Activated naive CD4-positive, alpha-beta T cell treated with anti-CD3 and anti-CD28 coated beads, Interleukin-2, amount 50 U/mL, for 72 hours (primary cell): ENCODE results near the gene DDR1. TPM values are rescaled to one million over a fixed set of nuclear protein-coding genes. Genes with fewer than 3 reads are reported as not detected.
"Not testable (repeated sequence)": the region's sequence is repeated elsewhere in the genome, so short reads cannot be mapped to it uniquely, and the experiment has no call there.

Experiments
- ATAC-seq, 2 donors: fragments of 150-1000 bp; cut with Tn5 transposase; 2 replicates each; pipeline ENCODE4 v1.10.0; 2021; ENCODE audit warnings: mild to moderate bottlenecking in 2 of 2, moderate library complexity in 2 of 2
- DNase-seq, 2 donors: peaks; one replicate each; pipeline ENCODE4 v3.0.0; 2021 to 2022; ENCODE audit warnings: low spot score in 2 of 2
- H3K27ac Mint-ChIP-seq, 2 donors: one replicate each; pipeline ENCODE4 v1.8.0; 2022; ENCODE audit warnings: mild to moderate bottlenecking in 2 of 2, mixed read lengths in 2 of 2
- H3K36me3 Mint-ChIP-seq, 2 donors: one replicate each; pipeline ENCODE4 v1.8.0; 2022; ENCODE audit warnings: mixed read lengths in 2 of 2
- H3K9me3 Mint-ChIP-seq, 2 donors: one replicate each; pipeline ENCODE4 v1.8.0; 2022; ENCODE audit warnings: mixed read lengths in 2 of 2
- total RNA-seq, 2 donors: library from RNA; stranded (reverse); gene quantifications; one replicate each; pipeline ENCODE4 v1.2.3, GENCODE V29; 2022

Gene DDR1
- total RNA-seq, 2 donors from 2014 or later, result 15.2 to 20.7 TPM

DNA sequence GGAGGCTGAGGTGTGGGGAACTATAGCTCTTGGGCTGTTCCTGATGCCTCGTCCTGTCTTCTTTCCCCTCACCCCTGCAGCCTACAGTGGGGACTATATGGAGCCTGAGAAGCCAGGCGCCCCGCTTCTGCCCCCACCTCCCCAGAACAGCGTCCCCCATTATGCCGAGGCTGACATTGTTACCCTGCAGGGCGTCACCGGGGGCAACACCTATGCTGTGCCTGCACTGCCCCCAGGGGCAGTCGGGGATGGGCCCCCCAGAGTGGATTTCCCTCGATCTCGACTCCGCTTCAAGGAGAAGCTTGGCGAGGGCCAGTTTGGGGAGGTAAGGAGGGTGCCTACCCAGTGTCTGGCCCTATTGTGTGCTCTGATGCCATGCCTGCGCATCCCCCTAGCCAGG lies 12.2 kb downstream of the DDR1 start:
- ATAC-seq, result no peak
- Mint-ChIP-seq H3K9me3 (no peaks in the 10 kb centered on the region), H3K27ac (no peak overlapping the region), H3K36me3 (no peaks in the 10 kb centered on the region)
- no peak for DNase-seq

DNA sequence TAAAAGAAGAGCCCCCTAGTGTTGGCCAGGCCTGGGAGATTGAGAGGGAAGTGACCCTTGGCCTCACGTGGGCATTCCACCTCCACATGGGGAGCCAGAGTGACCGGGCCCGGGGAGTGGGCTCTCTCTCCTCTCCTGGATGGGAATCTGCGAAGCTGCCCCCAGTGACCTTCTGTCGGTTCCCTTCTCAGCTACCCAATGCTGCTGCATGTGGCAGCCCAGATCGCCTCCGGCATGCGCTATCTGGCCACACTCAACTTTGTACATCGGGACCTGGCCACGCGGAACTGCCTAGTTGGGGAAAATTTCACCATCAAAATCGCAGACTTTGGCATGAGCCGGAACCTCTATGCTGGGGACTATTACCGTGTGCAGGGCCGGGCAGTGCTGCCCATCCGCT lies 13.6 kb downstream of the DDR1 start:
- ATAC-seq (no peak), DNase-seq (no peak)
- Mint-ChIP-seq H3K36me3 (no peaks in the 10 kb centered on the region), H3K27ac (no peak overlapping the region), H3K9me3 (no peaks in the 10 kb centered on the region)

DNA sequence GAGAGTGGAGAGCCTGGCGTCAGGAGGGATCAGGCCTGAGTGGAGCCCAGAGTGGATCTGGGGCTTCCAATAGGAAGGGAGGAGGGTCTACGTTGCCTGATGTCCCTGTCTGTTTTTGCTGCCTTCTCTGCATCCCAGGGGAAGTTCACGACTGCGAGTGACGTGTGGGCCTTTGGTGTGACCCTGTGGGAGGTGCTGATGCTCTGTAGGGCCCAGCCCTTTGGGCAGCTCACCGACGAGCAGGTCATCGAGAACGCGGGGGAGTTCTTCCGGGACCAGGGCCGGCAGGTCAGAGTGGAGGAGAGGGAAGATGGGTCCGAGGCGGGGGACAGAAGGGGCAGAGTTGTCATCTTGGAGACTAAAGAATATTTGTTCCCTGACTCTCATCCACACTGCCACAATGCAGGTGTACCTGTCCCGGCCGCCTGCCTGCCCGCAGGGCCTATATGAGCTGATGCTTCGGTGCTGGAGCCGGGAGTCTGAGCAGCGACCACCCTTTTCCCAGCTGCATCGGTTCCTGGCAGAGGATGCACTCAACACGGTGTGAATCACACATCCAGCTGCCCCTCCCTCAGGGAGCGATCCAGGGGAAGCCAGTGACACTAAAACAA lies 14.5 kb downstream of the DDR1 start:
- no peaks in the 10 kb centered on the region for H3K9me3 Mint-ChIP-seq
- ATAC-seq (no peak), DNase-seq (no peak)
- H3K36me3 Mint-ChIP-seq, result no peaks in the 10 kb centered on the region
- H3K27ac Mint-ChIP-seq, result peak overlapping the region in 1 of 2 donors; percentile 70

DNA sequence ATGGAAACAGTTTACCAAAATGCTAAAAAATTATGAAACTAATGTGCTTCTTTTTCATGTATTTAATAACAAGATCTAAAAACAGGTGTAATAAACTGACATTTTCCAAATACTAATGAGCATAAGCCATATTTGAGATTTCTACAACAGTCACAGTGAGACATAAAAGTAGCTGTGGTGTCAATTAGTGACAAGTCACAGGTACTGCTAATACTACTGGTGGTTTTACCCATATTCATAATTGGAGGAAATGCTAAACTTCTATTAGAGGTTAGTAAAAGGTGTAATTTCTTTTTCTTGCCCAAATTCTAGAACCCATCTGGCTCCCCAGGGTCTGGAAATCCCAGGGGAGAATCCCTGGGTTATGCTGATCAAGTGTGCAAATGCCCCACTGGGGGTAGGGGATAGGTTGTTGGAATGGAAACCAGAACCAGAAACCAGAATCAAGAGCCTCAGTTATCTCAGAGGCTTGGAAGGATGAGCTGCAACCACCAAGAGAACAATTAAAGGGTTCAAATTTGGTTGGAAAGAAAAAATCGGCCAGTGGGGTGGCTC lies 16.6 kb downstream of the DDR1 start:
- Mint-ChIP-seq H3K36me3 (no peaks in the 10 kb centered on the region), H3K9me3 (no peaks in the 10 kb centered on the region), H3K27ac (no peak overlapping the region)
- peak in 1 of 2 donors; percentile 43 for ATAC-seq
- DNase-seq, result no peak

DNA sequence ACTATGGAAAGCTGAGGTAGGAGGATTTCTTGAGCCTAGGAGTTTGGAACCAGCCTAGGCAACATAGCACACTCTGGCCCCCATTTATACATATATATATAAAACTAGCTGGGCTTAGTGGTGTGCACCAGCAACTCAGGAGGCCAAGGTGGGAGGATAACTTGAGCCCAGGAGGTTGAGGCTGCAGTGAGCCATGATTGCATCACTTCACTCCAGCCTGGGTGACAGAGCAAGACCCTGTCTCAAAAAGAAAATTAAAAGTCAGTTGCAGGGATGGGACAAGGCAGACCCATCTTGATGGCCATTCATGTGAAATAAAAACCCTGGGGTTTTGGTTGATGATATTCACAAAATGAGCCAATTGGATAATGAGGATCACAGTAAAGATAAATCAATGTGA lies 17.1 kb downstream of the DDR1 start:
- no peak for ATAC-seq
- H3K36me3 Mint-ChIP-seq, result no peaks in the 10 kb centered on the region

DNA sequence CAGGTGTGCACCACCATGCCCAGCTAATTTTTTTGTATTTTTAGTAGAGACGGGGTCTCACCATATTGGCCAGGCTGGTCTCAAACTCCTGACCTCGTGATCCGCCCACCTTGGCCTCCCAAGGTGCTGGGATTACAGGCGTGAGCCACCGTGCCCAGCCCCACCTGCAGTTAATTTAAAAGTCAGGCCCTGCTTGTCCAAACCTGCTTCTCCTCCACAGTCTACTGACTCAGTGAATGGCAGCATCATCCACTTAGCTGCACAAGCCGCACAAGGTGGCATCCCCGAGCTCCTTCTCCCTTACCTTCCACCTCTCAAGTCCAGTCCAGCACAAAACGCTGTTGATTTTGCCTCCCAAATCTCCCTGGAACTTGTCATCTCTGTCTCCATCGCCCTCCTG lies 17.9 kb downstream of the DDR1 start:
- not testable (repeated sequence) for H3K36me3 Mint-ChIP-seq, H3K9me3 Mint-ChIP-seq, H3K27ac Mint-ChIP-seq, DNase-seq, ATAC-seq

More for the DNA sequence above, 17.1 kb downstream of the DDR1 start:
- Mint-ChIP-seq H3K27ac (no peak overlapping the region), H3K9me3 (no peaks in the 10 kb centered on the region)
- no peak for DNase-seq

DNA sequence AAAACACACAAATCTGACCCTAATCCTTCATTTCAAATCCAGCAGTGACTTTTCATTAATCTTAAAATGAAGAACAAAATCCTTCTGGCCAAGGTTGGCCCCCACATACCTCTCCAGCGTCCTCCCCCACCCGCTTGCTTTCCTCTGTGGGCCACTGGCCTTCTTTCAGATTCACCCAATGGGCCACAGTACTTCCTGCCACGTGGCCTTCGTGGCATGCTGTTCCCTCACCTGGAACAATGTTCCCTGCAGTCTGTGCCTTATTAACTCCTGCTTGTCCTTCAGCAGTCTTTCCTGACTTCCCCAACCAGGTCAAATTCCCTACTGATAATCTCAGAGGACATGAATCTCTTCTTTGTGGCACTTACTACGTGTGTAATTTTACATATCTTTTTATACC lies 18.4 kb downstream of the DDR1 start:
- H3K27ac Mint-ChIP-seq, result no peak overlapping the region
- ATAC-seq, result no peak
- peaks cover 0 to 1% of the 10 kb centered on the region in 2 donors for H3K36me3 Mint-ChIP-seq
- H3K9me3 Mint-ChIP-seq, result no peaks in the 10 kb centered on the region
- DNase-seq, result no peak

DNA sequence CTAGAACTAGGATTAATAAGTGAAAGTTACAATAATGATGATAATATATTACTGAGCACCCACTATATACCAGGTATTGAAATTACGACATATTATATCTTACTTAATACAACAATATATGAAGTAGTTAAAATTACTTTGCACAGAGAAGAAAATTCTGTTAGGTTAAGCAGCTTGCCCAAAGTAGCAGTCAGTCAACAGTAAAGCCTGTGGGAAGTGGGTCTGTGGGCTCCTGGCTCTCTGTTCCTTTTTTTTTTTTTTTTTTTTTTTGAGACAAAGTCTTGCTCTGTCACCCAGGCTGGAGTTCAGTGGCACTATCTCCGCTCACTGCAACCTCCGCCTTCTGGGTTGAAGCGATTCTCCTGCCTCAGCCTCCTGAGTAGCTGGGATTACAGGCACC lies 18.9 kb downstream of the DDR1 start:
- peaks cover 0 to 6% of the 10 kb centered on the region in 2 donors for H3K36me3 Mint-ChIP-seq
- ATAC-seq (no peak), DNase-seq (no peak)
- no peak overlapping the region for H3K27ac Mint-ChIP-seq
- no peaks in the 10 kb centered on the region for H3K9me3 Mint-ChIP-seq

DNA sequence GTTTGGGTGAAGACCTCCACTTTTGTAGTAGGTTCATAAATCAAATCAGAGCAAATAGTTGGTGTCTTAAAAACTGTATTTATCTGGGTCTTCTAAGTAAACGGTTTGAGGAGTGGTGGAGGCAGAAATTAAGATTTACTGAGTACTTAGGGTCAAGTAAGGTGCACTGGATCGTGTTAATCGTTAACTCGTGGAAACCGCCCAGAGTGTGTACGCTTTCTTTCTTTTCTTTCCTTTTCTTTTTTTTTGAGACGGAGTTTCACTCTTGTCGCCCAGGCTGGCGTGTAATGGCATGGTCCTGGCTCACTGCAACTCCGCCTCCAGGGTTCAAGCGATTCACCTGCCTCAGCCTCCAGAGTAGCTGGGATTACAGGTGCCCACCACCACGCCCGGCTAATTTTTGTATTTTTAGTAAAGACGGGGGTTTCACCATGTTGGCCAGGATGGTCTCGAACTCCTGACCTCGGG lies 23.0 kb downstream of the DDR1 start:
- not testable (repeated sequence) for H3K9me3 Mint-ChIP-seq, ATAC-seq, DNase-seq
- H3K36me3 Mint-ChIP-seq, result peaks cover 2 to 12% of the 10 kb centered on the region in 2 donors
- H3K27ac Mint-ChIP-seq, result peak overlapping the region in 1 of 2 donors; percentile 86

DNA sequence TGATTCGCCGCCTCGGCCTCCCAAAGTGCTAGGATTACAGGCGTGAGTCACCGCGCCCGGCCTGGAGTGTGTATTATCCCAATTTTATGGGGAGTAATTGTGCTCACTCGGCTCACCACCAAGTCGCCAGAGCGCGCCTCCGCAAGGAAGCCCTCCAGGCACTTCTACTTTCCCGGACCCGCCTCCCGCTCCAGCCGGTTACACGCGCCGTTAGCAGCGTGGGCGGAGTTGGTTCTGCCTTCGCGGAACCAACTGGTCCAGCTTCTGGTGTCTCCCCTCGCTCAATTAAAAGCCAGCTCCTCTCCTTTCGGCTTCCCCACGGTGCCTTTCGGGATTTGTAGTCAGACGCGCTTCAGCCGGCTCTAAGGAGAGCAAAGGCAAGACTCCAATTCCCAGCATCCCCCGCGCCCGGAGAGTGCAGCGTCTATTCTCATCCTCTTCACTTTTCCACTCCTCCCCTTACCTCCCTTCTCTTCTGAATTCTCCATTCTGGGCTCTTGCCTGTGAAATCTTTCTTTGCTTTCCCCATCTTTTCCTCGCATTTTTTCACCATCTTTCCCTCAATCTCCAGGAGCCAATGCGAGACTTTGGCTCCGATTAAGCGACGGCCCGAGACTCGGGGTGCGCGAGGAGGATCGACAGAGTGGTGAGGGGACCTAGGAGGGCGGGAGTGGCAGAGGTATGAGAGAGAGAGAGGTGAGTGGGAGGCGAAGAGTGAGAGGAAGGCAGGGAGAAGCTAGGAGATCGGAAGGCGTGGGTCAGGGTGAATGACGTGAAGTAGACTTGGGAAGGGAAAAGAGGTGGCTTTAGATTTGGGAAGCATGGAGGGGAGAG lies 23.7 kb downstream of the DDR1 start, which contains the start of gene GTF2H4:
TSS of gene GTF2H4 (plus strand) at position 450 of the 834 bp plus-strand sequence.
- H3K36me3 Mint-ChIP-seq, result peaks cover 7 to 12% of the 10 kb centered on the region in 2 donors
- H3K9me3 Mint-ChIP-seq, result no peaks in the 10 kb centered on the region
- DNase-seq, result peak; percentile 88 to 90
- peak within 1 kb of the TSS; percentile 86 to 94 for H3K27ac Mint-ChIP-seq
- ATAC-seq, result peak; percentile 98

DNA sequence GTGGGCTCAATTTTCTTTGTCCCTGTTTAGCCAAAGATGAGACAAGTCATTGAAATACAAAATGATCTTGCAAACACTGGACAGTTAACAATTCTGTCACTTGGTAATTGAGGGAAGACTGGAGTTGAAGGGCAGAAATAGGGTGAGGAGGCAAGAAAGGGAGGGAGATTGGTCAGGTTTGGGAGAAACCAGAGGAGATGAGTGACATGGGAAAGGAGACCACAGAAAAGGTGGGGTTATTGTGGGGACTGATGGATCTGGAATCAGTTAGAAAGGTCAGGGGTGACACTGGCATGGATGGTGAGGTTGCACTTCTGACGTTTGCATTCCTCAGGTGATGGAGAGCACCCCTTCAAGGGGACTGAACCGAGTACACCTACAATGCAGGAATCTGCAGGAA lies 24.4 kb downstream of the DDR1 start:
- no peaks in the 10 kb centered on the region for H3K9me3 Mint-ChIP-seq
- no peak for DNase-seq
- no peak for ATAC-seq
- peak overlapping the region; percentile 15 to 86 for H3K27ac Mint-ChIP-seq
- H3K36me3 Mint-ChIP-seq, result peaks cover 12% of the 10 kb centered on the region in 2 donors

DNA sequence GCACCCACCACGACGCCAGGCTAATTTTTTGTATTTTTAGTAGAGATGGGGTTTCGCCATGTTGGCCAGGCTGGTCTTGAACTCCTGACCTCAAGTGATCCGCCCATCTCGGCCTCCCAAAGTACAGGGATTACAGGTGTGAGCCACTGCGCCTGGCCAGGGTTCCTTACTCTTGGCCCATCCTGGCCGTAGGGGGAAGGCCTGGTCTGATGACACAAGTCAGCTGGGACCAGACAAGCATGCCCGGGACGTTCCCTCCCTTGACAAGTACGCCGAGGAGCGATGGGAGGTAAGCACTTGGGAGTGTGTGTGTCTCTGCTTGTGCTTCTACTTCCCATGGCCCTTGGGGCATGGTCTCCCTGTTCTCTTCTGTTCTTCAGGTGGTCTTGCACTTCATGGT lies 26.2 kb downstream of the DDR1 start:
- H3K36me3 Mint-ChIP-seq, result peaks cover 12% of the 10 kb centered on the region in 2 donors
- not testable (repeated sequence) for ATAC-seq, H3K27ac Mint-ChIP-seq, H3K9me3 Mint-ChIP-seq, DNase-seq

DNA sequence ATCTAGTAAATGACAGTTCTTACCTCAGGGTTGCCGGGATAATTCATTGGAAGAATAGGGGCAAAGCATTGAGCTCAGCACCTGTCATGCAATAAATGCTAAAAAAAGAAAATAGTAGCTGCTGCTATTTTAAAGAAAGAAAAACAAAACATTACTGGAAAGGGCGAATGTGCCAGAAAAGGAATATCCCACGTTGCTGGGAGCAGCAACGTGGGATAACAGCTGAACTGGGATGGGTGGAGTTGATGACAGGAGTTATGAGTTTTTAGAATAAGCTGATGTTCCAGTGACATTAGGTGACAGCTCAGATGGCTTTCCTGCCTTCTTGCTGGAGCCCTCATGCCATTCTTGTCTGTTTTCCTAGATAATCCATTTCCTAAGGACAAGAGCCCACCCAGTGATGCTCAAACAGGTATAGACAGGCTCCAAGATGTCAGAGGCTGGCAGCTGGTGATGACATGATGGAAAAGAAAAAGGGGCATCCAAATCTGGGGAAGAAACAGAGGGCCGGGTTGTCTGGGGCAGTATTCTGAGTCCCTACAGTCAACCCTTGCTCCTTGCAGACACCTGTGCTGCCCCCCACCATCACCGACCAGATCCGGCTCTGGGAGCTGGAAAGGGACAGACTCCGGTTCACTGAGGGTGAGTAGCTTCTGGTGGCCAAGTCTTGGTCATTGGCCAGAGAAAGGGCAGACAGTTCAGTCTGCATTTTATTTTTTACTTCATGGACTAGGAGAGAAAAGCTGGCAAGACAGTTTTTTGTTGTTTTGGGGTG lies 28.6 kb downstream of the DDR1 start:
- no peak for DNase-seq
- Mint-ChIP-seq H3K9me3 (no peaks in the 10 kb centered on the region), H3K36me3 (peaks cover 16 to 21% of the 10 kb centered on the region in 2 donors), H3K27ac (peak overlapping the region; percentile 30 to 86)
- no peak for ATAC-seq

DNA sequence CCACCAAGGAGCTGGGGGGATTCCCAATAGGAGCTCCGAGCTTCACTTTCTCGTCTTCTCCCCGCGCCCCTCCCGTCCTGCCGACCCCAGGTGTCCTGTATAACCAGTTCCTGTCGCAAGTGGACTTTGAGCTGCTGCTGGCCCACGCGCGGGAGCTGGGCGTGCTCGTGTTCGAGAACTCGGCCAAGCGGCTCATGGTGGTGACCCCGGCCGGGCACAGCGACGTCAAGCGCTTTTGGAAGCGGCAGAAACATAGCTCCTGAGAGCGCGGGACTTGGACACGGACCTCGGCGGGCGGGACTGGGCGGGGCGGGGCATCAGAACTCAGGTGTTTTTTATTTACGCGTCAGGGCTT lies 29.4 kb downstream of the DDR1 start:
- DNase-seq (no peak), ATAC-seq (peak in 1 of 2 donors; percentile 55)
- peak overlapping the region in 1 of 2 donors; percentile 86 for H3K27ac Mint-ChIP-seq
- no peaks in the 10 kb centered on the region for H3K9me3 Mint-ChIP-seq
- peaks cover 11 to 21% of the 10 kb centered on the region in 2 donors for H3K36me3 Mint-ChIP-seq

DNA sequence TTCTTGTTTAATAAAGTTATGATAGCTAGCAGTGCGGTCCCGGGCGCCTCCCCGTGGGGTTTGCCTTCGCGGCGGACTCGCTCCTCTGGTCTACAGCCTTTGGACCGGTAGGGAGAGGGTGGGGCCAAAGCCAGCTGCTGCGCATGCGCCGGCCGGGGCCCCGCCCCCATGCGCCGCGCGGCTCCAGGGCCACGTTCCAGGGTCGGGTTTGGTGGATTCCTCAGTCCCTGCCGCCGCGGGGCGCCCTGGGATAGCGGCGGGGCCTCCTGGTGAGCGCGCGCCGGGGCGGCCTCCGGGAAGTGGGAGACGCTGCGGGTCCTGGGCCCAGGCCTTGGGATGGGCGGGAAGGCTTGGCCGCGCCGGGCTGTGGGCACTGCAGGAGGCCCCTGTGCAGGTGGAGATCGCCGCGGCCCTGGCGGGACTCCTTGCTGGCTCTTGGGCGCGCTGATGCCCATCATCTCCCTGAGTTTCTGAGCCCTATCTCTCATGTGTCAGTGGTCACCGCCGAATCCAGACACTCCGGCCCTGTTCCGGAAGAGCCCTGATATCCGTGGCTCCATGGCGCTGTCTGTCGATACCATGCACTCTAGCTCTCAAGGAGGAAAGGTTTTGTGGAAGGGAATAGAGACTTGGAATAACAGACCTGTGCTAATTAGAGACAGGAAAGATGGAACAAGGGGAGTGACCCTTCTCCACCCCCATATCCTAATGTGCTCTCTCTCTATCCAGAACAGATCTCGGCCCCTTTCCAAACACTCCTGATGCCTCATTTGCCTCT lies 29.9 kb downstream of the DDR1 start, which contains the start of gene VARS2:
TSS of gene VARS2 (plus strand) at position 163 of the 778 bp plus-strand sequence. CDS start at position 762, 599 bp downstream.
- Mint-ChIP-seq H3K36me3 (peaks cover 11 to 21% of the 10 kb centered on the region in 2 donors), H3K9me3 (no peaks in the 10 kb centered on the region), H3K27ac (peak within 1 kb of the TSS; percentile 86 to 92)
- ATAC-seq (peak; percentile 97 to 98), DNase-seq (peak; percentile 92 to 95)
